Hepatocyte (in vitro differentiated cells): ENCODE results near the gene IL31. TPM values are rescaled to one million over a fixed set of nuclear protein-coding genes. Genes with fewer than 3 reads are reported as not detected.
A peak's percentile ranks its signal among the peaks of the same experiment; 100 is the strongest.
"Not testable (repeated sequence)": the region's sequence is repeated elsewhere in the genome, so short reads cannot be mapped to it uniquely, and the experiment has no call there.

Experiments
- DNase-seq: peaks from one replicate; pipeline ENCODE4 v3.0.0-alpha.2; 2016; ENCODE audit warnings: low spot score
- H2AFZ ChIP-seq: fragments of 200-600 bp; sonication (generic); 2 replicates; pipeline ENCODE4 v1.6.0; 2016; ENCODE audit warnings: antibody characterized with exemption, mild to moderate bottlenecking
- H3K27ac ChIP-seq: fragments of 200-600 bp; sonication (generic); 2 replicates; pipeline ENCODE4 v1.5.1; 2016; ENCODE audit warnings: mild to moderate bottlenecking
- H3K27me3 ChIP-seq: fragments of 200-600 bp; sonication (generic); 2 replicates; pipeline ENCODE4 v1.6.1; 2016
- H3K36me3 ChIP-seq: fragments of 200-600 bp; sonication (generic); replicated peaks from 2 replicates; pipeline ENCODE4 v1.5.1; 2016; ENCODE audit warnings: low read depth; ENCODE audit not compliant: insufficient read depth
- H3K4me1 ChIP-seq: fragments of 200-600 bp; sonication (generic); 2 replicates; pipeline ENCODE4 v1.5.1; 2016; ENCODE audit warnings: mild to moderate bottlenecking, moderate library complexity; ENCODE audit not compliant: insufficient read depth
- H3K4me2 ChIP-seq: fragments of 200-600 bp; sonication (generic); 2 replicates; pipeline ENCODE4 v1.6.0; 2016
- H3K4me3 ChIP-seq: fragments of 200-600 bp; sonication (generic); 2 replicates; pipeline ENCODE4 v1.5.1; 2016; ENCODE audit warnings: mild to moderate bottlenecking
- H3K79me2 ChIP-seq: fragments of 200-600 bp; sonication (generic); 2 replicates; pipeline ENCODE4 v1.6.0; 2017; ENCODE audit warnings: mild to moderate bottlenecking
- H3K9me2 ChIP-seq: fragments of 200-600 bp; sonication (generic); replicated peaks from 2 replicates; pipeline ENCODE4 v1.6.0; 2017; ENCODE audit warnings: mild to moderate bottlenecking; ENCODE audit not compliant: insufficient read depth
- H3K9me3 ChIP-seq: fragments of 200-600 bp; sonication (generic); 2 replicates; pipeline ENCODE4 v1.5.1; 2016; ENCODE audit warnings: low read depth, mild to moderate bottlenecking
- H4K20me1 ChIP-seq: fragments of 200-600 bp; sonication (generic); 2 replicates; pipeline ENCODE4 v1.6.0; 2016; ENCODE audit warnings: mild to moderate bottlenecking; ENCODE audit not compliant: insufficient read depth, poor library complexity, severe bottlenecking
- CTCF ChIP-seq: fragments of 200-600 bp; sonication (generic); IDR thresholded peaks from 2 replicates; pipeline ENCODE4 v1.5.1; 2016; ENCODE audit warnings: antibody characterized with exemption, mild to moderate bottlenecking; ENCODE audit not compliant: poor library complexity
- EZH2 ChIP-seq: fragments of 200-600 bp; sonication (generic); IDR thresholded peaks from 2 replicates; pipeline ENCODE4 v1.6.1; 2016; ENCODE audit warnings: antibody characterized with exemption, mild to moderate bottlenecking, borderline replicate concordance
- EZH2phosphoT487 ChIP-seq: fragments of 200-600 bp; sonication (generic); IDR thresholded peaks from one replicate; pipeline ENCODE4 v1.6.1; 2018; ENCODE audit warnings: antibody characterized with exemption, mild to moderate bottlenecking, low read depth, moderate library complexity; ENCODE audit not compliant: unreplicated experiment, severe bottlenecking
- WGBS: methylation state at CpG from one replicate; pipeline ENCODE4 v1.1.6; 2016; ENCODE audit warnings: low lambda C conversion rate; ENCODE audit errors: missing lambda C conversion rate; 5-methylcytosine and 5-hydroxymethylcytosine counted together
- polyA plus RNA-seq: library from polyadenylated mRNA; unstranded; fragments of >200 nt; fragmentation: Nextera tagmentation; extraction: Ambion mirVana; gene quantifications from 2 replicates; pipeline ENCODE4 v1.2.1, GENCODE V29; 2016
- total RNA-seq: library from RNA; depleted of rRNA; stranded (reverse); fragments of >200 nt; gene quantifications from 2 replicates; pipeline ENCODE4 v1.2.3, GENCODE V29; 2014

Gene IL31
- total and polyA plus RNA-seq, 2 experiments from 2014 or later, result not detected

- Histone ChIP-seq H3K4me3 (peak within 1 kb of the TSS; percentile 22), H3K9me2 (no peaks in the 10 kb centered on the region), H4K20me1 (no peaks in the 10 kb centered on the region), H3K36me3 (no peaks in the 10 kb centered on the region), H3K27ac (no peak within 1 kb of the TSS), H2AFZ (peak within 1 kb of the TSS; percentile 60), H3K4me2 (peak within 1 kb of the TSS; percentile 99), H3K9me3 (no peaks in the 10 kb centered on the region), H3K27me3 (peaks cover 34% of the 10 kb centered on the region), H3K4me1 (peaks cover 7% of the 10 kb centered on the region), H3K79me2 (no peaks in the 10 kb centered on the region)
- TF ChIP-seq CTCF (no peak), EZH2phosphoT487 (peak; percentile 26), EZH2 (peak; percentile 24)
- peak; percentile 80 for DNase-seq
- 3% methylated on average over 54 of the region's 104 CpGs for WGBS
Measured at GRCh38 chr12:122203301-122204166, 29.5 kb upstream of the IL31 start, which contains the start of gene B3GNT4. Gene B3GNT4, plus strand, starts transcription at chr12:122203709. Its CDS starts 910 bp downstream, at chr12:122204619.

GRCh38 chr12:122202811-122203210, 28.8 kb upstream of the IL31 start:
- H3K79me2 ChIP-seq, H3K4me1 ChIP-seq, DNase-seq, H3K9me3 ChIP-seq, H3K36me3 ChIP-seq, H3K27ac ChIP-seq, H4K20me1 ChIP-seq, H3K9me2 ChIP-seq: not testable (repeated sequence)
- peaks cover 34% of the 10 kb centered on the region for H3K27me3 ChIP-seq
- peak overlapping the region; percentile 22 for H3K4me3 ChIP-seq
- 76% methylated on average over 19 of the region's 19 CpGs for WGBS
- peak overlapping the region; percentile 60 for H2AFZ ChIP-seq
- peak overlapping the region; percentile 99 for H3K4me2 ChIP-seq

GRCh38 chr12:122202017-122202416, 28.0 kb upstream of the IL31 start:
- no peak overlapping the region for H2AFZ ChIP-seq
- H4K20me1 ChIP-seq, result no peaks in the 10 kb centered on the region
- H3K4me3 ChIP-seq, result no peak overlapping the region
- H3K9me2 ChIP-seq, result no peaks in the 10 kb centered on the region
- TF ChIP-seq CTCF (no peak), EZH2 (no peak)
- H3K9me3 ChIP-seq, result no peaks in the 10 kb centered on the region
- peaks cover 34% of the 10 kb centered on the region for H3K27me3 ChIP-seq
- H3K27ac ChIP-seq, result no peak overlapping the region
- H3K79me2 ChIP-seq, result no peaks in the 10 kb centered on the region
- H3K36me3 ChIP-seq, result no peaks in the 10 kb centered on the region
- DNase-seq, result no peak
- H3K4me1 ChIP-seq, result peaks cover 7% of the 10 kb centered on the region
- H3K4me2 ChIP-seq, result no peak overlapping the region
- 79% methylated on average over 6 of the region's 6 CpGs for WGBS

- no peak for TF ChIP-seq EZH2
- Histone ChIP-seq H3K4me3 (no peak overlapping the region), H2AFZ (no peak overlapping the region), H3K27me3 (peaks cover 34% of the 10 kb centered on the region), H3K36me3 (no peaks in the 10 kb centered on the region), H3K4me1 (peaks cover 7% of the 10 kb centered on the region), H3K9me2 (no peaks in the 10 kb centered on the region), H3K79me2 (no peaks in the 10 kb centered on the region), H4K20me1 (no peaks in the 10 kb centered on the region), H3K4me2 (no peak overlapping the region), H3K27ac (no peak overlapping the region), H3K9me3 (no peaks in the 10 kb centered on the region)
- 92% methylated on average over 5 of the region's 5 CpGs for WGBS
- DNase-seq, result no peak
Measured at GRCh38 chr12:122201381-122201780, 27.4 kb upstream of the IL31 start.
